K562 (cell line): Measurements from ENCODE around the gene DCST1. TPM values are rescaled to one million over a fixed set of nuclear protein-coding genes. Genes with fewer than 3 reads are reported as not detected.

Source experiments
- BHLHE40 ChIP-seq: IDR thresholded peaks from 2 replicates; pipeline ENCODE4 v1.6.1; 2011; ENCODE audit warnings: low read length, improper control_type of control experiment
- C11orf30 ChIP-seq: fragments of 450-650 bp; IDR thresholded peaks from 2 replicates; pipeline ENCODE4 v1.6.1; 2016; ENCODE audit warnings: low read depth, mild to moderate bottlenecking
- GABPA ChIP-seq: fragments of 200-800 bp; sonication (Bioruptor generic); conservative IDR thresholded peaks from 2 replicates; pipeline ENCODE4 v1.6.1; 2016; ENCODE audit warnings: low read depth, missing genetic modification characterization, missing compliant biosample characterization
- GTF2F1 ChIP-seq: IDR thresholded peaks from 2 replicates; pipeline ENCODE4 v1.6.1; 2011; ENCODE audit warnings: low read depth, low read length, improper control_type of control experiment
- MCM7 ChIP-seq, 2 experiments: fragments of 450-650 bp; IDR thresholded peaks; 2 replicates each; pipeline ENCODE4 v1.6.1; 2016 to 2018
- MTF1 ChIP-seq: fragments of 250-450 bp; sonication (Bioruptor Pico); IDR thresholded peaks from 2 replicates; pipeline ENCODE4 v1.9.0; 2021; ENCODE audit warnings: moderate library complexity, mild to moderate bottlenecking, inconsistent platforms, borderline replicate concordance
- NR4A1 ChIP-seq, 2 experiments: fragments of 250-450 bp in 1 of 2; fragments of 450-650 bp in 1 of 2; sonication (Bioruptor Pico) in 1 of 2; IDR thresholded peaks; 2 replicates each; pipeline versions ENCODE4 v1.4.0 to v1.6.1; 2016 to 2020; ENCODE audit warnings: mild to moderate bottlenecking in 2 of 2, missing compliant biosample characterization in 1 of 2, missing genetic modification characterization in 1 of 2, moderate library complexity in 1 of 2
- PURB ChIP-seq: sonication (generic); formaldehyde crosslinking; IDR thresholded peaks from 2 replicates; pipeline ENCODE4 v1.9.0; 2021; ENCODE audit warnings: low read depth, mild to moderate bottlenecking, missing genetic modification reagents
- RBBP5 ChIP-seq: fragments of 200-600 bp; sonication (generic); IDR thresholded peaks from 2 replicates; pipeline ENCODE4 v1.6.1; 2012; ENCODE audit warnings: borderline replicate concordance, mild to moderate bottlenecking, low read length, control low read depth, inconsistent platforms; ENCODE audit not compliant: insufficient read depth, poor library complexity, severe bottlenecking
- STAT5B ChIP-seq: fragments of 250-450 bp; sonication (Bioruptor Pico); IDR thresholded peaks from 2 replicates; pipeline ENCODE4 v1.8.0; 2021; ENCODE audit warnings: mild to moderate bottlenecking, inconsistent platforms
- ZBTB8A ChIP-seq: fragments of 450-650 bp; IDR thresholded peaks from 2 replicates; pipeline ENCODE4 v1.6.1; 2018; ENCODE audit warnings: mild to moderate bottlenecking, moderate library complexity; ENCODE audit not compliant: partially characterized antibody
- ZNF184 ChIP-seq: sonication (generic); formaldehyde crosslinking; IDR thresholded peaks from 2 replicates; pipeline ENCODE4 v1.5.0; 2020; ENCODE audit warnings: missing genetic modification reagents
- ZNF24 ChIP-seq: fragments of 450-650 bp; IDR thresholded peaks from 2 replicates; pipeline ENCODE4 v1.6.1; 2016
- polyA plus RNA-seq, 8 experiments: library from polyadenylated mRNA; depleted of rRNA in 4 of 8; stranded (reverse) in 5 of 8; unstranded in 3 of 8; fragments of >200 nt; fragmentation: Nextera tagmentation in 2 of 8; fragmentation: Illumina TruSeq in 1 of 8; extraction: Ambion mirVana in 2 of 8; extraction: Trizol in 1 of 8; gene quantifications; 2 replicates each; pipeline versions ENCODE4 v1.2.1 to v1.2.3, GENCODE V29; 2011 to 2014; ENCODE audit warnings: inconsistent platforms in 1 of 8, missing spikeins in 1 of 8
- total RNA-seq, 7 experiments: library from RNA; depleted of rRNA in 6 of 7; stranded (reverse); fragments of >200 nt in 6 of 7; fragmentation: Illumina TruSeq in 2 of 7; extraction: Trizol in 2 of 7; gene quantifications; 2 replicates each; pipeline versions ENCODE4 v1.2.1 to v1.2.3, GENCODE V29; 2011 to 2021; ENCODE audit warnings: low replicate concordance in 1 of 7
- TF ChIP-seq, protein P1 (sequence below): fragments of 250-450 bp; sonication (Bioruptor Pico); IDR thresholded peaks from 2 replicates; pipeline ENCODE4 v1.4.0; 2020; ENCODE audit warnings: borderline replicate concordance
- TF ChIP-seq, protein P2 (sequence below): fragments of 450-650 bp; IDR thresholded peaks from 2 replicates; pipeline ENCODE4 v1.6.1; 2017; ENCODE audit warnings: mild to moderate bottlenecking, moderate library complexity
- TF ChIP-seq, protein P3 (sequence below): fragments of 250-450 bp; sonication (Bioruptor Pico); IDR thresholded peaks from 2 replicates; pipeline ENCODE4 v1.4.0; 2020; ENCODE audit warnings: mild to moderate bottlenecking, moderate library complexity
- TF ChIP-seq, protein P4 (sequence below): conservative IDR thresholded peaks from 2 replicates; pipeline ENCODE4 v1.6.1; 2011; ENCODE audit warnings: low read depth, mild to moderate bottlenecking, low read length; ENCODE audit not compliant: control insufficient read depth
- TF ChIP-seq, protein P5 (sequence below): fragments of 450-650 bp; IDR thresholded peaks from 2 replicates; pipeline ENCODE4 v1.6.1; 2016

DCST1 gene
- total and polyA plus RNA-seq, 9 of the 15 experiments (the other 6 are each of a cell fraction or from before 2014, with no cell fraction given), result not detected

DNA sequence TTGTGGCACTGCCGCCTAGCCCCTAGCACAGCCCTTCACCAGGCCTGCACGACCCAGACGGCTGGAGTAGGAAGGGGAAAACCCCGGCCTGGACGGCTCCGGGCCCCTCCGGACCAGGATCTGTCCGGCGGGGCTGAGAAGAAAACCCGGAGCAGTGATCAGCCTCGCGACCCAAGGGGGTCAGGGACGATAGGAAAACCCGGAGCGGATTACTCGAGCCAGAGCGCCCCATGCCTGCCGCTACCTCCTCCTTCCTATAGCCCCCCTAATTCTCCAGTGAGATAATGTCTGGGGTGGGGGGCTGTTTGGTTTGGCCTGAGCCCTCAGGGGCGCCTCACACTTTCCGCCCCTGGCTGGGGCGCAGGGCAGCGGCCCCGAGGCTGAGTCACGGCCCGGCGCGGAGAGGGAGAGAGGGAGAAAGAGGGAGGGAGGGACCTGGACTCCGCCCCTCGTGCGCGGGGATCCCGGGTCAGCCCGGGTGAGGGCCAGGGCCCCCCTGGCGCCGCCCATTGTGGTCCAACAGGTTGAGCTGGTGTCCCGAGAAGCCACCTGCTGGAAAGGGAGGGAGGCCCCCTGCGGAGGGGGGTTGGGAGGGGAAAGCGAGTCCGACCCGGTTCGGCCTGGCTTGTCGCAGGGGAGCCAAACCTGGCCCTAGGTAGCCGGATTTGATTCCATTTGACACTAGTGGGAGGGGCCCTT is 32.7 kb upstream of the DCST1 start (continued):
- no peak for TF ChIP-seq ZBTB8A
- TF ChIP-seq BHLHE40, result peak; percentile 39
- no peak for TF ChIP-seq PURB (CRISPR knock-in tag)
- TF ChIP-seq, protein P1, sequence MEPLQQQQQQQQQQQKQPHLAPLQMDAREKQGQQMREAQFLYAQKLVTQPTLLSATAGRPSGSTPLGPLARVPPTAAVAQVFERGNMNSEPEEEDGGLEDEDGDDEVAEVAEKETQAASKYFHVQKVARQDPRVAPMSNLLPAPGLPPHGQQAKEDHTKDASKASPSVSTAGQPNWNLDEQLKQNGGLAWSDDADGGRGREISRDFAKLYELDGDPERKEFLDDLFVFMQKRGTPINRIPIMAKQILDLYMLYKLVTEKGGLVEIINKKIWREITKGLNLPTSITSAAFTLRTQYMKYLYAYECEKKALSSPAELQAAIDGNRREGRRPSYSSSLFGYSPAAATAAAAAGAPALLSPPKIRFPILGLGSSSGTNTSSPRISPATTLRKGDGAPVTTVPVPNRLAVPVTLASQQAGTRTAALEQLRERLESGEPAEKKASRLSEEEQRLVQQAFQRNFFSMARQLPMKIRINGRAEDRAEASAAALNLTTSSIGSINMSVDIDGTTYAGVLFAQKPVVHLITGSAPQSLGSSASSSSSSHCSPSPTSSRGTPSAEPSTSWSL (CRISPR knock-in tag), result no peak
- no peak for TF ChIP-seq MTF1 (CRISPR knock-in tag)
- TF ChIP-seq, protein P2, sequence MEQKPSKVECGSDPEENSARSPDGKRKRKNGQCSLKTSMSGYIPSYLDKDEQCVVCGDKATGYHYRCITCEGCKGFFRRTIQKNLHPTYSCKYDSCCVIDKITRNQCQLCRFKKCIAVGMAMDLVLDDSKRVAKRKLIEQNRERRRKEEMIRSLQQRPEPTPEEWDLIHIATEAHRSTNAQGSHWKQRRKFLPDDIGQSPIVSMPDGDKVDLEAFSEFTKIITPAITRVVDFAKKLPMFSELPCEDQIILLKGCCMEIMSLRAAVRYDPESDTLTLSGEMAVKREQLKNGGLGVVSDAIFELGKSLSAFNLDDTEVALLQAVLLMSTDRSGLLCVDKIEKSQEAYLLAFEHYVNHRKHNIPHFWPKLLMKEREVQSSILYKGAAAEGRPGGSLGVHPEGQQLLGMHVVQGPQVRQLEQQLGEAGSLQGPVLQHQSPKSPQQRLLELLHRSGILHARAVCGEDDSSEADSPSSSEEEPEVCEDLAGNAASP, result peak; percentile 97
- TF ChIP-seq NR4A1 (CRISPR knock-in tag; IDR thresholded peaks at IDR 0.05), result no peak
- TF ChIP-seq NR4A1 (tag; IDR thresholded peaks at IDR 0.05), result peak; percentile 43; the same call in 1 of the 2 replicates
- TF ChIP-seq RBBP5, result peak; percentile 45
- TF ChIP-seq MCM7 (IDR thresholded peaks at IDR 0.05), result no peak
- no peak; the same call in 1 of the 2 replicates for TF ChIP-seq GTF2F1
- peak; percentile 82 for TF ChIP-seq C11orf30
- TF ChIP-seq, protein P3, sequence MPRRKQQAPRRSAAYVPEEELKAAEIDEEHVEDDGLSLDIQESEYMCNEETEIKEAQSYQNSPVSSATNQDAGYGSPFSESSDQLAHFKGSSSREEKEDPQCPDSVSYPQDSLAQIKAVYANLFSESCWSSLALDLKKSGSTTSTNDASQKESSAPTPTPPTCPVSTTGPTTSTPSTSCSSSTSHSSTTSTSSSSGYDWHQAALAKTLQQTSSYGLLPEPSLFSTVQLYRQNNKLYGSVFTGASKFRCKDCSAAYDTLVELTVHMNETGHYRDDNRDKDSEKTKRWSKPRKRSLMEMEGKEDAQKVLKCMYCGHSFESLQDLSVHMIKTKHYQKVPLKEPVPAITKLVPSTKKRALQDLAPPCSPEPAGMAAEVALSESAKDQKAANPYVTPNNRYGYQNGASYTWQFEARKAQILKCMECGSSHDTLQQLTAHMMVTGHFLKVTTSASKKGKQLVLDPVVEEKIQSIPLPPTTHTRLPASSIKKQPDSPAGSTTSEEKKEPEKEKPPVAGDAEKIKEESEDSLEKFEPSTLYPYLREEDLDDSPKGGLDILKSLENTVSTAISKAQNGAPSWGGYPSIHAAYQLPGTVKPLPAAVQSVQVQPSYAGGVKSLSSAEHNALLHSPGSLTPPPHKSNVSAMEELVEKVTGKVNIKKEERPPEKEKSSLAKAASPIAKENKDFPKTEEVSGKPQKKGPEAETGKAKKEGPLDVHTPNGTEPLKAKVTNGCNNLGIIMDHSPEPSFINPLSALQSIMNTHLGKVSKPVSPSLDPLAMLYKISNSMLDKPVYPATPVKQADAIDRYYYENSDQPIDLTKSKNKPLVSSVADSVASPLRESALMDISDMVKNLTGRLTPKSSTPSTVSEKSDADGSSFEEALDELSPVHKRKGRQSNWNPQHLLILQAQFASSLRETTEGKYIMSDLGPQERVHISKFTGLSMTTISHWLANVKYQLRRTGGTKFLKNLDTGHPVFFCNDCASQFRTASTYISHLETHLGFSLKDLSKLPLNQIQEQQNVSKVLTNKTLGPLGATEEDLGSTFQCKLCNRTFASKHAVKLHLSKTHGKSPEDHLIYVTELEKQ (CRISPR knock-in tag), result 0 out of 2 replicates have a peak, but pooled peaks have one; percentile 8
- TF ChIP-seq ZNF24, result 0 out of 2 replicates have a peak, but pooled peaks have one; percentile 25
- TF ChIP-seq, protein P4, sequence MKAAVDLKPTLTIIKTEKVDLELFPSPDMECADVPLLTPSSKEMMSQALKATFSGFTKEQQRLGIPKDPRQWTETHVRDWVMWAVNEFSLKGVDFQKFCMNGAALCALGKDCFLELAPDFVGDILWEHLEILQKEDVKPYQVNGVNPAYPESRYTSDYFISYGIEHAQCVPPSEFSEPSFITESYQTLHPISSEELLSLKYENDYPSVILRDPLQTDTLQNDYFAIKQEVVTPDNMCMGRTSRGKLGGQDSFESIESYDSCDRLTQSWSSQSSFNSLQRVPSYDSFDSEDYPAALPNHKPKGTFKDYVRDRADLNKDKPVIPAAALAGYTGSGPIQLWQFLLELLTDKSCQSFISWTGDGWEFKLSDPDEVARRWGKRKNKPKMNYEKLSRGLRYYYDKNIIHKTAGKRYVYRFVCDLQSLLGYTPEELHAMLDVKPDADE, result peak; percentile 18; the same call in 1 of the 2 replicates
- peak; percentile 30; the same call in 1 of the 2 replicates for TF ChIP-seq GABPA (tag)
- TF ChIP-seq ZNF184 (CRISPR knock-in tag), result no peak
- TF ChIP-seq, protein P5, sequence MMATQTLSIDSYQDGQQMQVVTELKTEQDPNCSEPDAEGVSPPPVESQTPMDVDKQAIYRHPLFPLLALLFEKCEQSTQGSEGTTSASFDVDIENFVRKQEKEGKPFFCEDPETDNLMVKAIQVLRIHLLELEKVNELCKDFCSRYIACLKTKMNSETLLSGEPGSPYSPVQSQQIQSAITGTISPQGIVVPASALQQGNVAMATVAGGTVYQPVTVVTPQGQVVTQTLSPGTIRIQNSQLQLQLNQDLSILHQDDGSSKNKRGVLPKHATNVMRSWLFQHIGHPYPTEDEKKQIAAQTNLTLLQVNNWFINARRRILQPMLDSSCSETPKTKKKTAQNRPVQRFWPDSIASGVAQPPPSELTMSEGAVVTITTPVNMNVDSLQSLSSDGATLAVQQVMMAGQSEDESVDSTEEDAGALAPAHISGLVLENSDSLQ, result peak; percentile 59
- no peak for TF ChIP-seq STAT5B (CRISPR knock-in tag)
